Fibroblast of skin of abdomen (primary cell): Measurements from ENCODE around the gene NT5M.

Experiments used
- DNase-seq: peaks from one replicate; pipeline ENCODE4 v3.0.0-alpha.2; 2013

Gene NT5M

GRCh38 chr17:17303847-17304490 lies 796 bp downstream of the NT5M start:
- no peak for DNase-seq

GRCh38 chr17:17304521-17304985 lies 1.4 kb downstream of the NT5M start:
- no peak for DNase-seq

GRCh38 chr17:17305281-17305801 lies 2.2 kb downstream of the NT5M start:
- DNase-seq, result peak; percentile 23

GRCh38 chr17:17309356-17309755 lies 6.2 kb downstream of the NT5M start:
- DNase-seq, result no peak

GRCh38 chr17:17313350-17313991 lies 10.3 kb downstream of the NT5M start:
- peak; percentile 23 for DNase-seq

- no peak for DNase-seq
Measured at GRCh38 chr17:17314501-17315071, 11.4 kb downstream of the NT5M start.

GRCh38 chr17:17315142-17315821 lies 12.1 kb downstream of the NT5M start:
- no peak for DNase-seq

GRCh38 chr17:17320188-17320910 lies 17.2 kb downstream of the NT5M start:
- DNase-seq, result no peak

- no peak for DNase-seq
Measured at GRCh38 chr17:17320911-17321220, 17.7 kb downstream of the NT5M start.

GRCh38 chr17:17321356-17322025 lies 18.3 kb downstream of the NT5M start:
- DNase-seq, result no peak

- DNase-seq, result no peak
Measured at GRCh38 chr17:17322516-17323510, 19.6 kb downstream of the NT5M start.

GRCh38 chr17:17324616-17325015 lies 21.4 kb downstream of the NT5M start:
- no peak for DNase-seq

- no peak for DNase-seq
Measured at GRCh38 chr17:17325228-17325627, 22.1 kb downstream of the NT5M start.

- no peak for DNase-seq
Measured at GRCh38 chr17:17325816-17326215, 22.6 kb downstream of the NT5M start.

GRCh38 chr17:17326275-17326875 lies 23.2 kb downstream of the NT5M start:
- DNase-seq, result no peak

- no peak for DNase-seq
Measured at GRCh38 chr17:17328251-17328650, 25.1 kb downstream of the NT5M start.

- DNase-seq, result no peak
Measured at GRCh38 chr17:17341452-17341851, 38.3 kb downstream of the NT5M start.

GRCh38 chr17:17342242-17342945 lies 39.2 kb downstream of the NT5M start:
- no peak for DNase-seq

GRCh38 chr17:17343160-17343735 lies 40.1 kb downstream of the NT5M start:
- no peak for DNase-seq
